GM21360 (cell line): ENCODE measurements around the gene SUPT3H.

Experiments
- ATAC-seq: cut with Tn5 transposase; IDR thresholded peaks from one replicate; pipeline ENCODE4 v1.9.1; 2021; ENCODE audit warnings: mild to moderate bottlenecking, moderate library complexity; ENCODE audit not compliant: unreplicated experiment

The SUPT3H gene

GRCh38 chr6:44969446-44970185 is 408.1 kb downstream of the SUPT3H start:
- ATAC-seq: no peak

GRCh38 chr6:44967481-44967880 is 410.3 kb downstream of the SUPT3H start:
- no peak for ATAC-seq

- no peak for ATAC-seq
Measured at GRCh38 chr6:44966449-44967092, 411.2 kb downstream of the SUPT3H start.

- no peak for ATAC-seq
Measured at GRCh38 chr6:44965708-44966107, 412.0 kb downstream of the SUPT3H start.

GRCh38 chr6:44960898-44961297 is 416.8 kb downstream of the SUPT3H start:
- no peak for ATAC-seq

GRCh38 chr6:44959651-44960050 is 418.1 kb downstream of the SUPT3H start:
- no peak for ATAC-seq

- ATAC-seq: no peak
Measured at GRCh38 chr6:44957156-44957555, 420.6 kb downstream of the SUPT3H start.

GRCh38 chr6:44956396-44956795 is 421.3 kb downstream of the SUPT3H start:
- no peak for ATAC-seq

- no peak for ATAC-seq
Measured at GRCh38 chr6:44955145-44955544, 422.6 kb downstream of the SUPT3H start.

- no peak for ATAC-seq
Measured at GRCh38 chr6:44954281-44954680, 423.5 kb downstream of the SUPT3H start.

GRCh38 chr6:44951253-44951747 is 426.4 kb downstream of the SUPT3H start:
- no peak for ATAC-seq

- no peak for ATAC-seq
Measured at GRCh38 chr6:44949596-44950201, 428.0 kb downstream of the SUPT3H start.

GRCh38 chr6:44943541-44943940 is 434.2 kb downstream of the SUPT3H start:
- no peak for ATAC-seq

GRCh38 chr6:44942798-44943197 is 434.9 kb downstream of the SUPT3H start:
- no peak for ATAC-seq

GRCh38 chr6:44942201-44942600 is 435.5 kb downstream of the SUPT3H start:
- ATAC-seq: no peak

- no peak for ATAC-seq
Measured at GRCh38 chr6:44940367-44940766, 437.4 kb downstream of the SUPT3H start.

GRCh38 chr6:44935693-44936300 is 441.9 kb downstream of the SUPT3H start:
- ATAC-seq: no peak

GRCh38 chr6:44933108-44933507 is 444.6 kb downstream of the SUPT3H start:
- no peak for ATAC-seq

- ATAC-seq: no peak
Measured at GRCh38 chr6:44932651-44933091, 445.1 kb downstream of the SUPT3H start.

GRCh38 chr6:44931385-44931784 is 446.3 kb downstream of the SUPT3H start:
- ATAC-seq: no peak

- no peak for ATAC-seq
Measured at GRCh38 chr6:44926556-44926955, 451.2 kb downstream of the SUPT3H start.
